Esophagus muscularis mucosa (tissue), 3 donors: ENCODE measurements around the gene FOXF2.

Source experiments
- CTCF ChIP-seq, 3 experiments: fragments of 200-600 bp in 2 of 3; fragments of 450-650 bp in 1 of 3; sonication (generic) in 2 of 3; IDR thresholded peaks; one replicate each; pipeline ENCODE4 v1.5.1; 2017 to 2019; ENCODE audit warnings: antibody characterized with exemption in 3 of 3, mild to moderate bottlenecking in 2 of 3, moderate library complexity in 1 of 3
- EP300 ChIP-seq: sonication (generic); formaldehyde crosslinking; IDR thresholded peaks from one replicate; pipeline ENCODE4 v1.6.1; 2017; ENCODE audit warnings: antibody characterized with exemption

GRCh38 chr6:1442929-1443328, 53.6 kb downstream of the FOXF2 start:
- TF ChIP-seq CTCF (IDR thresholded peaks at IDR 0.05) (no peak), EP300 (no peak)
